ENCODE results near the gene ABCA12.

Gene ABCA12

GRCh38 chr2:215049341-215049740, 89.1 kb downstream of the ABCA12 start:
- no peak for DNase-seq (ENCODE audit: low read depth, low spot score)
- H3K27ac ChIP-seq: no peak overlapping the region

GRCh38 chr2:215038421-215038820, 100.0 kb downstream of the ABCA12 start:
- no peak overlapping the region for H3K27ac ChIP-seq
- no peak for DNase-seq (ENCODE audit: low read depth, low spot score)

- DNase-seq (ENCODE audit: low read depth, low spot score): no peak
- no peak overlapping the region for H3K27ac ChIP-seq
Observed at GRCh38 chr2:215036314-215036713, 102.1 kb downstream of the ABCA12 start.

GRCh38 chr2:215034154-215034553, 104.3 kb downstream of the ABCA12 start:
- DNase-seq (ENCODE audit: low read depth, low spot score): no peak
- no peak overlapping the region for H3K27ac ChIP-seq

- no peak for DNase-seq (ENCODE audit: low read depth, low spot score)
- no peak overlapping the region for H3K27ac ChIP-seq
Observed at GRCh38 chr2:215032153-215032552, 106.3 kb downstream of the ABCA12 start.

GRCh38 chr2:215031321-215031720, 107.1 kb downstream of the ABCA12 start:
- no peak for DNase-seq (ENCODE audit: low read depth, low spot score)
- no peak overlapping the region for H3K27ac ChIP-seq

- H3K27ac ChIP-seq: no peak overlapping the region
- DNase-seq (ENCODE audit: low read depth, low spot score): no peak
Observed at GRCh38 chr2:215029936-215030335, 108.5 kb downstream of the ABCA12 start.

- H3K27ac ChIP-seq: no peak overlapping the region
- DNase-seq (ENCODE audit: low read depth, low spot score): no peak
Observed at GRCh38 chr2:215028231-215028630, 110.2 kb downstream of the ABCA12 start.

- no peak for DNase-seq (ENCODE audit: low read depth, low spot score)
- H3K27ac ChIP-seq: no peak overlapping the region
Observed at GRCh38 chr2:215027779-215028178, 110.6 kb downstream of the ABCA12 start.

- DNase-seq (ENCODE audit: low read depth, low spot score): no peak
- H3K27ac ChIP-seq: no peak overlapping the region
Observed at GRCh38 chr2:215022910-215023309, 115.5 kb downstream of the ABCA12 start.

- H3K27ac ChIP-seq: no peak overlapping the region
- DNase-seq (ENCODE audit: low read depth, low spot score): no peak
Observed at GRCh38 chr2:215022418-215022817, 116.0 kb downstream of the ABCA12 start.

- H3K27ac ChIP-seq: no peak overlapping the region
- DNase-seq (ENCODE audit: low read depth, low spot score): no peak
Observed at GRCh38 chr2:215020283-215020682, 118.1 kb downstream of the ABCA12 start.

GRCh38 chr2:215019521-215020145, 118.8 kb downstream of the ABCA12 start:
- no peak overlapping the region for H3K27ac ChIP-seq
- DNase-seq (ENCODE audit: low read depth, low spot score): no peak

GRCh38 chr2:215019085-215019484, 119.3 kb downstream of the ABCA12 start:
- DNase-seq (ENCODE audit: low read depth, low spot score): no peak
- H3K27ac ChIP-seq: no peak overlapping the region

GRCh38 chr2:215015421-215015820, 123.0 kb downstream of the ABCA12 start:
- H3K27ac ChIP-seq: no peak overlapping the region
- DNase-seq (ENCODE audit: low read depth, low spot score): no peak

GRCh38 chr2:215010390-215010789, 128.0 kb downstream of the ABCA12 start:
- no peak for DNase-seq (ENCODE audit: low read depth, low spot score)
- no peak overlapping the region for H3K27ac ChIP-seq

- no peak for DNase-seq (ENCODE audit: low read depth, low spot score)
- H3K27ac ChIP-seq: no peak overlapping the region
Observed at GRCh38 chr2:215003001-215003400, 135.4 kb downstream of the ABCA12 start.

- DNase-seq (ENCODE audit: low read depth, low spot score): no peak
- H3K27ac ChIP-seq: no peak overlapping the region
Observed at GRCh38 chr2:215002500-215002899, 135.9 kb downstream of the ABCA12 start.

- DNase-seq (ENCODE audit: low read depth, low spot score): no peak
- no peak overlapping the region for H3K27ac ChIP-seq
Observed at GRCh38 chr2:215000721-215001120, 137.7 kb downstream of the ABCA12 start.

GRCh38 chr2:214995926-214996670, 142.3 kb downstream of the ABCA12 start:
- no peak for DNase-seq (ENCODE audit: low read depth, low spot score)
- H3K27ac ChIP-seq: no peak overlapping the region

GRCh38 chr2:214995409-214995808, 143.0 kb downstream of the ABCA12 start:
- no peak for DNase-seq (ENCODE audit: low read depth, low spot score)
- no peak overlapping the region for H3K27ac ChIP-seq

- DNase-seq (ENCODE audit: low read depth, low spot score): no peak
- no peak overlapping the region for H3K27ac ChIP-seq
Observed at GRCh38 chr2:214992911-214993310, 145.5 kb downstream of the ABCA12 start.

Measured in epithelial cell of prostate (primary cell).